H1 (cell line): ENCODE results near the gene ZNF91. TPM values are rescaled to one million over a fixed set of nuclear protein-coding genes. Genes with fewer than 3 reads are reported as not detected.

Experiments used
- CTCF ChIA-PET: fragments of 300-600 bp; sonication (Branson Sonifier 250); formaldehyde crosslinking; loops from one replicate; lab custom pipeline; 2021; ENCODE audit not compliant: partially characterized antibody; lab: Charles Lee
- POLR2A ChIA-PET: fragments of 300-600 bp; sonication (Branson Sonifier 250); formaldehyde crosslinking; loops from one replicate; lab custom pipeline; 2021; ENCODE audit warnings: inconsistent platforms; ENCODE audit not compliant: partially characterized antibody; lab: Charles Lee
- DNase-seq, 2 experiments: peaks; one replicate each; pipeline versions ENCODE4 v3.0.0 to v3.0.0-alpha.2; 2010 to 2022; ENCODE audit warnings: low spot score in 2 of 2, low read depth in 1 of 2, mixed read lengths in 1 of 2
- FAIRE-seq: peaks from 2 replicates; lab custom pipeline; 2011; peaks lifted over from hg19 to GRCh38; lab: Jason Lieb, UNC
- H2AFZ ChIP-seq: 2 replicates; pipeline ENCODE4 v1.8.1; 2012; ENCODE audit warnings: low read length, inconsistent platforms
- H2AK5ac ChIP-seq: 2 replicates; pipeline ENCODE4 v1.6.1; 2013; ENCODE audit warnings: low read depth, low read length
- H2BK120ac ChIP-seq: replicated peaks from 2 replicates; pipeline ENCODE3; 2013; ENCODE audit warnings: low read depth, low read length, inconsistent platforms
- H2BK12ac ChIP-seq: 2 replicates; pipeline ENCODE4 v1.6.1; 2013; ENCODE audit warnings: low read depth, low read length
- H2BK15ac ChIP-seq: 2 replicates; pipeline ENCODE4 v1.6.1; 2013; ENCODE audit warnings: low read length
- H2BK20ac ChIP-seq: 2 replicates; pipeline ENCODE4 v1.6.1; 2013; ENCODE audit warnings: low read length
- H2BK5ac ChIP-seq: 2 replicates; pipeline ENCODE4 v1.6.1; 2013; ENCODE audit warnings: low read depth, low read length
- H3K14ac ChIP-seq: 2 replicates; pipeline ENCODE4 v1.6.1; 2013; ENCODE audit warnings: inconsistent platforms; ENCODE audit not compliant: insufficient read length
- H3K18ac ChIP-seq: 2 replicates; pipeline ENCODE4 v1.6.1; 2013; ENCODE audit warnings: low read length; ENCODE audit errors: extremely low read depth
- H3K23ac ChIP-seq: 2 replicates; pipeline ENCODE4 v1.6.1; 2013; ENCODE audit warnings: inconsistent platforms; ENCODE audit not compliant: insufficient read length
- H3K23me2 ChIP-seq: 2 replicates; pipeline ENCODE4 v1.6.1; 2013; ENCODE audit warnings: low read depth, low read length
- H3K27ac ChIP-seq: 2 replicates; pipeline ENCODE4 v1.6.1; 2011; ENCODE audit warnings: low read depth, low read length, inconsistent platforms
- H3K27me3 ChIP-seq, 4 experiments: replicated peaks in 1 of 4; 1 replicate in 1 of 4; 2 replicates in 3 of 4; pipeline versions ENCODE4 v1.6.1 to v1.8.1; 2011 to 2013; ENCODE audit warnings: low read length in 3 of 4, mild to moderate bottlenecking in 3 of 4, inconsistent platforms in 2 of 4, mixed read lengths in 2 of 4, moderate library complexity in 1 of 4; ENCODE audit not compliant: control insufficient read depth in 3 of 4, insufficient read depth in 3 of 4; ENCODE audit errors: extremely low read depth in 1 of 4
- H3K36me3 ChIP-seq, 4 experiments: 2 replicates each; pipeline versions ENCODE4 v1.6.1 to v1.8.1; 2011 to 2013; ENCODE audit warnings: mild to moderate bottlenecking in 4 of 4, low read length in 3 of 4, moderate library complexity in 2 of 4, control low read depth in 1 of 4, inconsistent platforms in 1 of 4; ENCODE audit not compliant: insufficient read depth in 4 of 4, control insufficient read depth in 2 of 4
- H3K4ac ChIP-seq: replicated peaks from 2 replicates; pipeline ENCODE3; 2013; ENCODE audit warnings: low read length, low read depth, mixed read lengths, inconsistent platforms; ENCODE audit not compliant: insufficient read length
- H3K4me1 ChIP-seq, 4 experiments: replicated peaks in 1 of 4; 1 replicate in 1 of 4; 2 replicates in 3 of 4; pipeline versions ENCODE4 v1.6.1 to v1.8.1; 2011 to 2013; ENCODE audit warnings: low read length in 3 of 4, inconsistent platforms in 2 of 4, mixed read lengths in 1 of 4; ENCODE audit not compliant: insufficient read depth in 4 of 4, control insufficient read depth in 3 of 4
- H3K4me2 ChIP-seq, 2 experiments: 2 replicates each; pipeline versions ENCODE4 v1.6.1 to v1.8.1; 2011 to 2013; ENCODE audit warnings: low read depth in 2 of 2, low read length in 2 of 2, control low read depth in 1 of 2, inconsistent platforms in 1 of 2, mild to moderate bottlenecking in 1 of 2; ENCODE audit not compliant: insufficient read depth in 1 of 2
- H3K4me3 ChIP-seq, 4 experiments: fragments of 200-600, 300-600 bp in 1 of 4; sonication (generic), shearing (Covaris generic), sonication (Bioruptor Twin) in 1 of 4; 2 replicates each; pipeline versions ENCODE4 v1.5.1 to v1.8.1; 2011 to 2016; ENCODE audit warnings: low read length in 4 of 4, low read depth in 3 of 4, control low read depth in 2 of 4, inconsistent platforms in 2 of 4, mild to moderate bottlenecking in 2 of 4, mixed read lengths in 1 of 4, moderate library complexity in 1 of 4; ENCODE audit not compliant: insufficient read depth in 2 of 4; ENCODE audit errors: extremely low read depth in 1 of 4
- H3K56ac ChIP-seq: replicated peaks from 2 replicates; pipeline ENCODE3; 2013; ENCODE audit warnings: low read depth, mild to moderate bottlenecking, mixed read lengths, low read length, inconsistent platforms; ENCODE audit not compliant: insufficient read length
- H3K79me1 ChIP-seq: 2 replicates; pipeline ENCODE4 v1.6.1; 2013; ENCODE audit warnings: low read depth, low read length, control low read depth
- H3K79me2 ChIP-seq, 2 experiments: 2 replicates each; pipeline versions ENCODE4 v1.6.1 to v1.8.1; 2012 to 2013; ENCODE audit warnings: low read length in 2 of 2, mild to moderate bottlenecking in 2 of 2, inconsistent platforms in 1 of 2; ENCODE audit not compliant: insufficient read depth in 2 of 2, control insufficient read depth in 1 of 2
- H3K9ac ChIP-seq, 4 experiments: replicated peaks in 1 of 4; 1 replicate in 1 of 4; 2 replicates in 3 of 4; pipeline versions ENCODE4 v1.6.1 to v1.8.1; 2011 to 2013; ENCODE audit warnings: low read depth in 3 of 4, low read length in 3 of 4, control low read depth in 2 of 4, mild to moderate bottlenecking in 2 of 4, moderate library complexity in 2 of 4, inconsistent platforms in 1 of 4; ENCODE audit errors: extremely low read depth in 1 of 4
- H3K9me3 ChIP-seq, 2 experiments: 2 replicates each; pipeline versions ENCODE4 v1.6.1 to v1.8.1; 2012 to 2013; ENCODE audit warnings: mild to moderate bottlenecking in 2 of 2, moderate library complexity in 2 of 2, control low read depth in 1 of 2, inconsistent platforms in 1 of 2, low read depth in 1 of 2, low read length in 1 of 2, mixed read lengths in 1 of 2; ENCODE audit not compliant: insufficient read depth in 2 of 2
- H4K20me1 ChIP-seq, 2 experiments: replicated peaks in 1 of 2; 2 replicates each; pipeline versions ENCODE3 to v1.8.1; 2011 to 2013; ENCODE audit warnings: inconsistent platforms in 2 of 2, low read length in 2 of 2, mild to moderate bottlenecking in 1 of 2; ENCODE audit not compliant: insufficient read depth in 2 of 2, control insufficient read depth in 1 of 2
- H4K5ac ChIP-seq: 2 replicates; pipeline ENCODE4 v1.6.1; 2013; ENCODE audit warnings: low read length, low read depth, mixed read lengths, inconsistent platforms; ENCODE audit not compliant: insufficient read length
- H4K8ac ChIP-seq: 2 replicates; pipeline ENCODE4 v1.8.0; 2013; ENCODE audit warnings: mild to moderate bottlenecking, moderate library complexity, low read length, inconsistent platforms; ENCODE audit not compliant: insufficient read depth; ENCODE audit errors: extremely low read depth
- H4K91ac ChIP-seq: replicated peaks from 2 replicates; pipeline ENCODE3; 2013; ENCODE audit warnings: low read length, mixed read lengths, inconsistent platforms; ENCODE audit not compliant: insufficient read length
- BCL11A ChIP-seq, 2 experiments: IDR thresholded peaks; one replicate each; pipeline ENCODE4 v1.6.1; 2011; ENCODE audit warnings: low read depth in 2 of 2, low read length in 2 of 2, mild to moderate bottlenecking in 2 of 2
- BRCA1 ChIP-seq: IDR thresholded peaks from 2 replicates; pipeline ENCODE4 v1.6.1; 2012; ENCODE audit warnings: low read depth, low read length, improper control_type of control experiment
- CREB1 ChIP-seq: IDR thresholded peaks from 2 replicates; pipeline ENCODE4 v1.6.1; 2012; ENCODE audit warnings: inconsistent platforms
- EP300 ChIP-seq, 2 experiments: IDR thresholded peaks; 1 replicate in 1 of 2; 2 replicates in 1 of 2; pipeline ENCODE4 v1.6.1; 2011 to 2012; ENCODE audit warnings: low read depth in 2 of 2, low read length in 2 of 2, mild to moderate bottlenecking in 2 of 2, borderline replicate concordance in 1 of 2, inconsistent platforms in 1 of 2, moderate library complexity in 1 of 2
- HDAC2 ChIP-seq, 2 experiments: fragments of 300-600 bp in 1 of 2; sonication (generic) in 1 of 2; IDR thresholded peaks; 2 replicates each; pipeline ENCODE4 v1.6.1; 2011 to 2012; ENCODE audit warnings: low read depth in 2 of 2, low read length in 2 of 2, mild to moderate bottlenecking in 2 of 2, moderate library complexity in 2 of 2, borderline replicate concordance in 1 of 2, inconsistent platforms in 1 of 2
- KDM4A ChIP-seq: IDR thresholded peaks from one replicate; pipeline ENCODE4 v1.7.1; 2012; ENCODE audit warnings: low read depth, mild to moderate bottlenecking, moderate library complexity, low read length, inconsistent platforms; ENCODE audit not compliant: severe bottlenecking
- POLR2A ChIP-seq, 2 experiments: IDR thresholded peaks; 1 replicate in 1 of 2; 2 replicates in 1 of 2; pipeline ENCODE4 v1.6.1; 2011; ENCODE audit warnings: low read depth in 2 of 2, low read length in 2 of 2, mild to moderate bottlenecking in 2 of 2; ENCODE audit errors: control extremely low read depth in 1 of 2
- POU5F1 ChIP-seq: IDR thresholded peaks from 2 replicates; pipeline ENCODE4 v1.6.1; 2011; ENCODE audit warnings: low read depth, mild to moderate bottlenecking, low read length, moderate library complexity
- SIN3A ChIP-seq, 2 experiments: IDR thresholded peaks in 1 of 2; conservative IDR thresholded peaks in 1 of 2; 2 replicates each; pipeline ENCODE4 v1.6.1; 2011 to 2012; ENCODE audit warnings: low read length in 2 of 2, improper control_type of control experiment in 1 of 2, low read depth in 1 of 2, mild to moderate bottlenecking in 1 of 2
- SP1 ChIP-seq: IDR thresholded peaks from 2 replicates; pipeline ENCODE4 v1.6.1; 2011; ENCODE audit warnings: low read depth, low read length
- SP4 ChIP-seq: IDR thresholded peaks from 2 replicates; pipeline ENCODE4 v1.6.1; 2012; ENCODE audit warnings: low read length, inconsistent platforms
- TAF1 ChIP-seq: IDR thresholded peaks from 2 replicates; pipeline ENCODE4 v1.6.1; 2011; ENCODE audit warnings: mild to moderate bottlenecking, low read depth, low read length
- TAF7 ChIP-seq: optimal IDR thresholded peaks from 2 replicates; pipeline ENCODE3; 2011; ENCODE audit warnings: low read depth, mild to moderate bottlenecking, inconsistent platforms, low read length, moderate library complexity, borderline replicate concordance
- TBP ChIP-seq: IDR thresholded peaks from 2 replicates; pipeline ENCODE4 v1.6.1; 2011; ENCODE audit warnings: low read depth, low read length, improper control_type of control experiment
- TCF12 ChIP-seq: IDR thresholded peaks from 2 replicates; pipeline ENCODE4 v1.6.1; 2011; ENCODE audit warnings: low read depth, mild to moderate bottlenecking, low read length
- WGBS, 2 experiments: shearing (Covaris generic) in 1 of 2; methylation state at CpG; one replicate each; pipeline versions ENCODE4 v1.1.6 to v1.1.7; 2013 to 2015; ENCODE audit warnings: low lambda C conversion rate in 2 of 2, mixed read lengths in 2 of 2, inconsistent platforms in 1 of 2, low coverage in 1 of 2, missing lambda C conversion rate in 1 of 2; ENCODE audit not compliant: insufficient replicate concordance in 2 of 2, insufficient coverage in 1 of 2, insufficient read length in 1 of 2; ENCODE audit errors: extremely low coverage in 1 of 2, missing lambda C conversion rate in 1 of 2; 5-methylcytosine and 5-hydroxymethylcytosine counted together
- polyA plus RNA-seq, 7 experiments: library from polyadenylated mRNA; depleted of rRNA in 3 of 7; stranded (reverse) in 5 of 7; unstranded in 2 of 7; fragments of >200 nt in 5 of 7; fragments of 200-250 nt in 2 of 7; gene quantifications; 1 replicate in 5 of 7; 2 replicates in 1 of 7; 4 replicates in 1 of 7; pipeline versions ENCODE4 v1.2.1 to v1.2.3, GENCODE V29; 2011 to 2013; ENCODE audit warnings: missing spikeins in 2 of 7, mixed read lengths in 2 of 7
- total RNA-seq: library from RNA; stranded (reverse); fragmentation: NEBNext Ultra II Directional; extraction: Animal tissue kit (Norgen Biotek cat#: 25700); gene quantifications from 2 replicates; pipeline ENCODE4 v1.2.1, GENCODE V29; 2021

ZNF91 gene
- total and polyA plus RNA-seq, 2 of the 8 experiments (the other 6 are each of a cell fraction or from before 2014, with no cell fraction given) = 16.5 to 35.1 TPM

GRCh38 chr19:23437901-23438300 lies 42.6 kb upstream of the ZNF91 start:
- peaks cover 42 to 50% of the 10 kb centered on the region in 2 experiments for H3K9me3 ChIP-seq
- no peak overlapping the region for H3K4ac ChIP-seq
- H3K4me3 ChIP-seq = no peak overlapping the region
- no peak overlapping the region for H4K5ac ChIP-seq
- H3K4me2 ChIP-seq = no peak overlapping the region
- ChIA-PET POLR2A (no interaction called here), CTCF (interaction anchor here (0.9 to 1.2 kb wide), 2 partner anchors 12 to 29 kb away, joined by 3 read pairs; no protein-coding TSS in a partner anchor)
- no peak overlapping the region for H3K9ac ChIP-seq
- H2BK20ac ChIP-seq = no peak overlapping the region
- H3K79me2 ChIP-seq = no peaks in the 10 kb centered on the region
- H4K20me1 ChIP-seq = no peaks in the 10 kb centered on the region
- H3K56ac ChIP-seq = no peak overlapping the region
- H2BK120ac ChIP-seq = no peak overlapping the region
- DNase-seq (no peak), FAIRE-seq (no peak)
- no peak overlapping the region for H2AFZ ChIP-seq
- H4K91ac ChIP-seq = no peak overlapping the region
- no peaks in the 10 kb centered on the region for H3K27me3 ChIP-seq
- no peak overlapping the region for H2BK15ac ChIP-seq
- H3K18ac ChIP-seq = no peak overlapping the region
- no peak overlapping the region for H2AK5ac ChIP-seq
- H4K8ac ChIP-seq = no peak overlapping the region
- no peak overlapping the region for H2BK5ac ChIP-seq
- no peak overlapping the region for H3K23ac ChIP-seq
- peaks cover 2% of the 10 kb centered on the region; the same call in 1 of the 2 replicates for H3K23me2 ChIP-seq
- H3K79me1 ChIP-seq = no peaks in the 10 kb centered on the region
- H3K36me3 ChIP-seq = no peaks in the 10 kb centered on the region
- no peak overlapping the region for H2BK12ac ChIP-seq
- WGBS, 2 experiments = 80% methylated on average over 4 of the region's 4 CpGs; no CpG with 5 or more reads in 1 of the 2 experiments
- H3K4me1 ChIP-seq = no peaks in the 10 kb centered on the region
- H3K14ac ChIP-seq = no peak overlapping the region
- H3K27ac ChIP-seq = no peak overlapping the region
- no peak for TF ChIP-seq SIN3A (conservative IDR thresholded peaks at IDR 0.05 in 1 of 2, IDR thresholded peaks at IDR 0.05 in 1 of 2; ENCODE audit: low read depth in 1 of 2, low read length in 2 of 2)
- TF ChIP-seq POLR2A (IDR thresholded peaks at IDR 0.05; ENCODE audit: control extremely low read depth in 1 of 2, low read depth in 2 of 2, low read length in 2 of 2) = no peak
- no peak for TF ChIP-seq CREB1
- no peak for TF ChIP-seq TAF1
- no peak for TF ChIP-seq BRCA1
- TF ChIP-seq TBP = no peak
- no peak for TF ChIP-seq BCL11A (IDR thresholded peaks at IDR 0.05; ENCODE audit: low read depth in 2 of 2, low read length in 2 of 2)
- no peak for TF ChIP-seq EP300 (IDR thresholded peaks at IDR 0.05; ENCODE audit: borderline replicate concordance in 1 of 2, low read depth in 2 of 2, low read length in 2 of 2)
- TF ChIP-seq POU5F1 = no peak
- TF ChIP-seq TAF7 = no peak
- TF ChIP-seq SP4 = no peak
- TF ChIP-seq HDAC2 (IDR thresholded peaks at IDR 0.05; ENCODE audit: borderline replicate concordance in 1 of 2, low read depth in 2 of 2, low read length in 2 of 2) = no peak
- no peak for TF ChIP-seq KDM4A
- no peak for TF ChIP-seq SP1
- TF ChIP-seq TCF12 = no peak
